IPS DF 4.7 (cell line): ENCODE measurements around the gene KRTAP7-1.

ENCODE experiments used
- DNase-seq: peaks from one replicate; pipeline ENCODE4 v3.0.0-alpha.2; 2013; ENCODE audit warnings: low spot score; ENCODE audit errors: extremely low read depth

KRTAP7-1 gene, protein sequence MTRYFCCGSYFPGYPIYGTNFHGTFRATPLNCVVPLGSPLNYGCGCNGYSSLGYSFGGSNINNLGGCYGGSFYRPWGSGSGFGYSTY

DNA sequence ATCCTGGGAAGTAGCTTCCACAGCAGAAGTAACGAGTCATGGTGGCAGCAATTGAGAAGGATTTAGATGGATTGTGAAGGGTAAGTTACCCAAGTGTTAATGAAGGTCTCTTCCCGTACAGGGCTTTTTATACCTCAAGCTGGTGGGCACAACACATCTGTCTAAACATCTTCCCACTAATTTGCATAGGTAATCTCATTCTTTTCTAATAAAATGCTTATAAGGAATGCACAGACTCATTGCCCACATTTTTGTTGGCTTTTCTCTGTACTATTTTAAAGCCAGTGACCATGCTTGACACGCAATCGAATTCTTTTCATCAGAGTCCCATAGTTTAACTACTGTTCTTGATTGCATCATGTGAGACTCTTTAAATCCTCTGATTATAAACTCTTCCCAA, at the start of gene KRTAP7-1:
TSS of gene KRTAP7-1 (minus strand) at position 101 of the 400 bp plus-strand sequence. CDS start at position 40, 61 bp downstream.
- no peak for DNase-seq

DNA sequence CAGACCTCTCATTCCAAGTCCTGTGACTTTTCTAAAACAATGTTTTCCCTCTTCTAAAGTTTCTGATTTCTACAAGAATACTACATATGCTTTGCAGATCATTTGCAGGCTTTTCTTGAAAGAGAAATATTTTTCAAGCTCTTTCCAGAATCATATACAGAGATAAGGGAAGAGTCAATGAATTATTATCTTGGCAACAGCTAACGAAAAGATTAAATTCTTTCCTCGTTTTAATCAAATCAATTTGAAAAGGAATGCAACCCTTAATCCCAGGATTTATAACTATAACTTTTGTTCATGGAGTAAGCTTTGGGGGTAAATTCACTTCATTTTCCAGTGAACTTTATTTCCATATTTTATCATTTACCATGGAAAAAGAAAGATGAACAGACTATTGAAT, 45.0 kb upstream of the KRTAP7-1 start:
- no peak for DNase-seq

DNA sequence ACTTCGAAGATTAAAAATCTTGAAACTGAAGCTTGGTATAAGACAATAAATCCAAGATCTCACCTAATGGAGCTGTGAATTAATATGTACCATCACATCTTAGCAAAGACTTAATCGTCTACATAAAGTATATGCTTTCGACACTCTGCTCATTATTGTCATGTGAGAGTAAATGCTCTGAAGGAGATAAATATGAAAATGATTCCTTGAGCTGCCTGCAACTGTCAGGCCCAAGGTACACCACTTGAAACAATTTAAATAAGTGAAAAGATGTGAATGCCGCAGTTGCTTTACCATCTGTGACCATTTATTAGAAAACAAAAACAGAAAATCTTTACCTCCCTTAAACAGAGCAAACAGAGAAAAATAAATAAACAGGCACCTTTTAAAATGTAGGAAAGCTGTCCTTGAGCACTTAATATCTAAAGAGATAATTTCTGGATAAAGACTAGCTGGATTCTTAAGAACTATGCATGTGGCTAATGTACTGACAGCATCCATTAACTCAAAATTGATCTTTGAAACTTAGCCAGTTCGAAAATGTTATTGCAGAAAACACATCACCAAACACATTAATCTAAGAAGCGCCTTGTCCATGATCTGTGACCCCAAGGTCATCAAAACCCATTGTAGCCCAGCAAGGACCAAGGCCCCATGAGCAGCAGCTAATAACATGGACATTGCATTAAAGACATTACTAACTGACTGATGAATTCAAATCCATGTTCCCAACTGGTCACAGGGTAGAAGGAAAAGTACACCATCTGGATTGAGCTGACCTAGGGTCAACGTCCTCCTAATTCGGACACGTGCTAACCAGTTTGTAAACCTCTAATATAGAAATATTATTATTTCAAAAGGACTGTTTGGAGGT, 18.3 kb upstream of the KRTAP7-1 start:
- DNase-seq, result no peak

DNA sequence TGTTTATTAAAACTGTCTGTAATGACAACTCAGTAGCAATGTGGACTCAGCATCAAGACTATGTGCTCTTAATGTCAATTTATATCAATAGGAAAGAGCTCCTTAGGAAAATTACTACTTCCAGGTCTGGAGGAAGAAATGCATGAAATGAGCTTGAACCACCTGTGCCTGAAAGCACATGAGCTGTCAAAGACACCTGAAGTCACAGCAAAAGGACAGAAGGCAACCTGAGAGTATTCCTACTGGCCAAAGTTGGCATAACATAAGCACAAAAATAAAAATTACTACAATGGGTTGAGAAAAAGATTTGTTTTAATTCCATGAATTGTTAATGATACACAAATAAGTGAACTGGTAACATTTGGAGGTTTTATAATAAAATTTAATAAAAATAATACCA, 13.4 kb upstream of the KRTAP7-1 start:
- DNase-seq, result no peak

DNA sequence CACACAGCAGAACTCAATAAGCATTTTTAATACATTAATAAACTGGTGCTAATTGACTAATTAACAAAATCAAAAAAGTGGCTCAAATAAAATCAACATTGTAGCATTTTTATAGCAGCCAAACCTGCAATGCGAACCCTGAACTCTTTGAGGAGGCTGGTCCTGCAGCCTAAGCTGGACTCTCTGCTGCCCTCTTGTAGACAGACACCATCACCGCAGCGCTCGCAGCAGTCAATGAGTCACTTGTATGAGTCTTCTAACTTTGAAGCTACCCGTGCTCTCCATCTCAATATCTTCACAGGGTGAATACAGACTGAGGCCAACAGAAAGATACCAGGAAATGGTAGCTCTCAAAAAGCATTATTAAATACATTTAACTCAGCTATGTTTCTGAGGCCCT, 9.7 kb upstream of the KRTAP7-1 start:
- peak; percentile 44 for DNase-seq

DNA sequence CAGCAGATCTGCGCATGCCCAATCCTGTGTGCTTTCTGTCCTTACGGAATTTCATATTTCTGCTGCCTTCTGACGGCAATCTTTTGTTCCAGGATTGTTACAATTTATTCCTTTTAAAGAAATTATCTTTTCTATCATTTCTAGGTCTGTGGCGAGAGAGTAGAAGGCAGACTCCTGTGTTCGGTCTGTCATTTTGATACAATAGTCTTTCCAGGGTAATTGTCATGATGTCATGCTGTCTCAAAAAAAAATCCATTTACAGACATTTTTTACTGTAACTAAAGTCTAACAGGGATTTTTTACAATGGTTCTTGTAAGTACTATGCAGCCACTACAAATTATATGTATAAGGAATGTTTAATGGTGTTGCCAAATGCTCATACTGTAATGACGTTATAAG, 9.0 kb upstream of the KRTAP7-1 start:
- no peak for DNase-seq

DNA sequence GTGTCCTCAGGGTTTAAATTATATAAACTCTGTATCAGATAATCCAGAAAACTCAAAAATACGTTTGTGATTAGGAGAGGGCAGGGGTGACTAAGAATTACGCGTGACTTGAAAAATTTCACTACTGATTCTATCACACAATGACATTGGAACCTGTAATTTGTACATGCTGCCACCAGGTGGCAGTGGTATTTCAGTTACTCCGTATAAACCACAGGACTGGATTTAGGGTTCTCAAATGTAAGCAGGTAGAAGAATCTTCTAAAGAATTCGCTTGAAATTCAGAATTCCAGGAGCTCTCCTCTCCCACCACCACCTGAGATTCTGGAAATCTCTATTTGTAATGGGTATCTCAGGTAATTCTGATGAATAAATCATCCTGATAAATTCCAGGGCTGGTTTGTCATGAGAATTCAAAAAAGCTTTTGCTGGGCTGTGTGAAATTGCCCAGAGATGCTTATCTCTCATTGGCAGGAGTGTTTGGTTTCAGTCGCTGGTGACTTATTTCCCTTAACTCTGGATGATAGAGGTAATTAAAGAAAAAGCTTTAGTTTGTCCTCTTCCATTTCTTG, 1.7 kb upstream of the KRTAP7-1 start:
- peak; percentile 41 for DNase-seq

DNA sequence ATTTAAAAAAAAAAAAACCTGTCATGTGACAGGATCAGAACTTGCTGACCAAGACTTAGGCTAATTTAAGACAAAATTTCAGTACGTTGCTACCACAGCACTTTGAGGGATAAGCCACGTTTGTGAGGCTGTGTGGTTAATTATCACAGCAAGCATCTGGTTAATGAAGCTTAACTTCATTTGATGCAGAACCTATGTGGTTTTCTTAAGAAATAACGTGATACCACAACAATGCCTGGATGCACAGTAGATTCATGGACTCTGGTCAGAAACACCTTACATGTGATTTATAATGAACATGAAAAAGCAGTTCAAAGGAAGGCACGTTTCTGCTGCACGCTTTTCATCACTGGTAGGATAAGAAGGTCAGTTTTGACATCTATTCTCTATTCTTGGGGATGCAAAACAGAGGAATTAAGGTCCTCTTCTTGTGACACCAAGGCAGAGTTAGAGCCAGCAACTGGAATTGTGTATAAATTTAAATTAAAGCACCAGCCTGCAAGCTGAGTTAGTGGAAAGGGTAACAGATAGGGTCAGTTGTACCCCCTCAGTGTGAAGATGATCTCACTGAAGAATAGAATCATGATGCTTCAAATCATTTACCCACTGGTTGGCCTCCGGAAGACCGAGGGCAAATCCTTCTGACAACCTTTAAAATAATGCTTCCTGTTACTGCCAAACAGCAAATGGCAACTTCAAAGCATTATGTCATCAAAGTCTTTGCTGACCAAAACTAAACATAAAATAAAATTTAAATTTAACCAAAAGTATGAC, 10.5 kb downstream of the KRTAP7-1 start:
- DNase-seq, result no peak

DNA sequence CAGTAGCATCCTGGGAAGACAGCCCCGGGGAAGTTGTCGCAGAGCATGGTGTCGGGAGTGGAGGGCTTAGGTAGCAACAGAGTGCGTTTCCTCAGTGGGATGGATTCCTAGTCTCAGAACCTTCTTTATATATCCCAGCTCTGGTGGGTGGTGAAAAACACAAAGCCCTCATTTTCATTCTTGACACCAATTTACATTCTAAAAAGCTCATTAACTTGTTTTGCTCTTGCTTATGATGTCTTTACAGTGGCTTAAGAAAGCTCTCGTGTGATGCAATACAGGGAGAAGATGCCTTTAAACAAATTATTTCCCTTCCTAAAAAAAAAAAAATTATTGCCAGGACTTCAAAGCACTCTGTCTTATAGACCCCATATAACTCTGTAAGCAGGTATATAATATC, 16.4 kb downstream of the KRTAP7-1 start, which contains the start of gene KRTAP8-1:
TSS of gene KRTAP8-1 (minus strand) at position 101 of the 400 bp plus-strand sequence. CDS start at position 47, 54 bp downstream.
- no peak for DNase-seq

DNA sequence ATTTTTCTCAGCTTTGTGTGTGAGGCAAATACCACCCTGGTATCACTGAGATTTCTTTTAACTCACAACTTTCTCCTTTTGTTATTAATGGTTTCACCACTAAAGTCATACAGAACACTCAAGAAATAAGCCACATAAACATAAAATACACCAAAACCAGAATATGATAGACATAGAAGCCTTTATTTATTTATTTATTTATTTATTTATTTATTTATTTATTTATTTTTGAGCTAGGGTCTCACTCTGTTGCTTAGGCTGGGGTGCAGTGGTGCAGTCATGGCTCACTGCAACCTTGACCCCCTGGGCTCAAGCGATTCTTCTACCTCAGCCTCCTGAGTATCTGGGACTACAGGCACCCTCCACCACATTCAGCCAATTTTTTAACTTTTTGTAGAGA, 29.0 kb downstream of the KRTAP7-1 start:
- no peak for DNase-seq

DNA sequence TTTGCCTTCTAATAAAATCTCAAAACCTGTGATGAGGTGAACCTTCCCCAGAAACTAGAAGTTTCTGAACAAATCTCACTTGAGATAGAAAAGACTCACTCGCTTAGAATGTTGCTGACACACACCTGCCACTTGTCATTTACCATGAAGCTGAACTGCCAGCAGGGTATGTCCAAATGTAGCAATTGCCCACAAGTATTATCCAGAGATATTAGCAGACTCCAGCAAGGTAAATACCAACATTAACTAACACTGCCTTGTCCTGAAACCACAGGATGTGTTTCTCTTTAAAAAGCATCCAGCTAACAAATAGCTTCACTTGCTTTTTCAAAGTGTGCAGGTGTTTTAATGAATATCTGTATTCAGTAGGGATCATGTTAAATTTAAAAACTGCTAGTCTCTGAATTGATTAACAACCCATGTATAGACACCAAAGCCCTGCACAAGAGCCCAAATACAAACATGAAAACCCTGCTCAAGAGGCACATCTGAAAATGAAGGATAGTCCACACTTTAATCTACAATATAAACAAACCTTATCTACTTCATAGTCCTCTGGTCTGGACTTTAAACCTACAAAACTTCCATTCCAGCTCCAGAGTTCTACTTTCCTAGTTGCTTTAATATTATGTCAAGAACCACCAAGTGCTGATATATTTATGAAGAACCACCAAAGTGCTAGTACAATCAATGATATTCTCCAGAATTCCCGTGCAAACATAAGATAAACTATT, 35.8 kb downstream of the KRTAP7-1 start:
- no peak for DNase-seq

DNA sequence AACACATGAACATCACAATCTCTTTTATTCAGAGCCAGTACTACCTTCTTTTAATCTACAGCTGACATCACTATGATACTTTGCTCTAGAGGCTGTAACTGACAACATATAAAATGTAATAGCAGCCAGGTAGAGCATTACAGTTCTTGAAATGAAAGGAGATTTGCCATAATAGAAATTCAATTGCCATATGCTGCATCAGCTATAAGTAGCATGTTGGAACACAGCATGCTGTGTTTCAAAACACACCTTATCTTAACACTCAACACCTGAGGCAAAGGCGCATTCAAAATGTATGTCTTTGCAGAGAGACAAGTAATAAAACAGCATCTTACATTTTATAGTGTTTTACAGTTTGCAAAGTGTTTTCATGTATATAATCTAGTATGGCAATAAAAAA, 50.3 kb downstream of the KRTAP7-1 start:
- DNase-seq, result no peak
